Peyer's patch (tissue), 4 donors: ENCODE results near the gene ARHGAP19.

Experiments
- CTCF ChIP-seq, 6 experiments: fragments of 450-650 bp in 4 of 6; fragments of 200-600 bp in 2 of 6; sonication (generic) in 1 of 6; IDR thresholded peaks; one replicate each; pipeline ENCODE4 v1.5.1; 2017 to 2019; ENCODE audit warnings: antibody characterized with exemption in 6 of 6, mild to moderate bottlenecking in 3 of 6, moderate library complexity in 1 of 6
- POLR2A ChIP-seq, 2 donors: fragments of 450-650 bp; IDR thresholded peaks; one replicate each; pipeline ENCODE4 v1.5.1; 2017; ENCODE audit warnings: antibody characterized with exemption in 2 of 2, mild to moderate bottlenecking in 2 of 2, moderate library complexity in 2 of 2

DNA sequence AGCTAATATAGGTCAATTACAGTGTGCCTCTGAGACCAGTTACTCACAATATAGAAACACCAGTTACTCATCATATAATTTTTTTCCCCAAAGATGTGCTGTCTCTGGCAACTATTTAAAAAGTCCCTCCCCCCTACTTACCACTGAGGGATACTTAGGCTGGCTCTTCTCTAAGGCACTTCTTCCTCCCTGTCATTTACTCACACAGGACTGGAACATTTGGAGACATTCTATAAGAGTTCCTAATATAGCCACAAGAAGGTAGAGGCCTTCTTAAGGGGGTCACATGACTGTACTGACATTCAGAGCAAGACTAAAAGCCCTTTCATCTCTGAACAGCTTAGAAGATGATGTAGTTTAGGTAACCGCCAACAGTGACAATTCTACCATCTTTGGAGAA is 62.3 kb downstream of the ARHGAP19 start:
- TF ChIP-seq CTCF (IDR thresholded peaks at IDR 0.05) (no peak), POLR2A (IDR thresholded peaks at IDR 0.05) (no peak)
